HL-60 (cell line): ENCODE results near the gene PCLO.

Experiments
- CTCF ChIP-seq: IDR thresholded peaks from one replicate; pipeline ENCODE4 v1.5.1; 2011; ENCODE audit warnings: low read length, control low read depth, inconsistent platforms; ENCODE audit not compliant: insufficient read depth
- REST ChIP-seq: IDR thresholded peaks from 2 replicates; pipeline ENCODE4 v1.6.1; 2012; ENCODE audit warnings: low read depth; ENCODE audit not compliant: insufficient replicate concordance

GRCh38 chr7:83032195-83032594 is 130.5 kb downstream of the PCLO start:
- no peak for TF ChIP-seq CTCF
- TF ChIP-seq REST: no peak
